T-helper 2 cell treated with Interferon-gamma antibody and Interleukin-4, amounts not matched to agents 5 μg/mL and 100 μg/mL, for 36 hours (primary cell): ENCODE measurements around the gene HDAC6.
A peak's percentile ranks its signal among the peaks of the same experiment; 100 is the strongest.

Experiments
- DNase-seq: peaks from one replicate; pipeline ENCODE4 v3.0.0; 2021; ENCODE audit warnings: low spot score
- H3K27ac Mint-ChIP-seq: one replicate; pipeline ENCODE4 v1.8.0; 2021; ENCODE audit warnings: mild to moderate bottlenecking, mixed read lengths
- H3K27me3 Mint-ChIP-seq: one replicate; pipeline ENCODE4 v1.8.0; 2021; ENCODE audit warnings: low read depth, mixed read lengths
- H3K36me3 Mint-ChIP-seq: one replicate; pipeline ENCODE4 v1.8.0; 2021; ENCODE audit warnings: low read depth, mixed read lengths
- H3K4me1 Mint-ChIP-seq: one replicate; pipeline ENCODE4 v1.8.0; 2021; ENCODE audit warnings: low read depth, mixed read lengths
- H3K4me3 Mint-ChIP-seq: one replicate; pipeline ENCODE4 v1.8.0; 2022; ENCODE audit warnings: mild to moderate bottlenecking, moderate library complexity, mixed read lengths
- H3K9me3 Mint-ChIP-seq: one replicate; pipeline ENCODE4 v1.8.0; 2021; ENCODE audit warnings: mixed read lengths

HDAC6 gene

DNA sequence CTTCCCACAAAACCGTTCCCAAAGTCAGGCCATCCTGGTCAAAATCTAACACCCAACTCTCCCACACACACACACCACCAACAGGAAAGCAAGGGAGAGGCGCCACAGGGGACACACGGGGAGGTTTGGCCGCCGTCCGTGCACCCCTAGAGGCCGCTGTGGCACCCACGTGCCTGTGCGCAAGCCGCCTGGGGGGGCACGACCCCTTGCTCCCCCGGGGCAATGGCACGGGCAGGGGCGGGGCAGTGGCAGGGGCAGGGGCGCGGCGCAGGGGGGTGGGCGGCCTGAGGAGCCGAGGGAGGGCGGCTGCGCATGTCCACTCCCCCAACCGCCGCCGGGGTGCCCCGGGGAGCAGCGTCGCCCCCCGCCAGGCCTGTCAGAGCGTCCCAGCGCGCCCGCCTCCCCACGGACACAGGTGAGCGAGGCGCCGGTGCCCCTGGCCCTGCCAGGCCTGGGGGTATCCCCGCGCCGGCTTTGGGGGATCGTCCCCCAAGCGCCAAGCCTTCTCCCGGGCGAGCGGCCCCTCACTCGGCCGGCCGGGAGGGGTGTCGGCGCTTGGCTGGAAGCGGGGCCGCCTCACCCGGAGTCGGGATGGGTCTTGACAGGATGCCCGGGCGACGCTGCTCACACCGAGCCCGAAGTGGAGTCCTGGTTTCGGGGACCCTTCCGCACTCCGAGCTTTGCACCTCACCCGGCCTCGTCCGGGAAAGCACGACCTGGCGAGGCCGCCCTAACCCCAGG is 24.4 kb downstream of the HDAC6 start, which contains the start of gene ERAS:
TSS of gene ERAS (plus strand) at position 379 of the 741 bp plus-strand sequence. CDS start 2,611 bp downstream, outside the sequence.
- no peak within 1 kb of the TSS for H3K4me3 Mint-ChIP-seq
- DNase-seq = no peak
- H3K27ac Mint-ChIP-seq = peak within 1 kb of the TSS; percentile 26
- no peaks in the 10 kb centered on the region for H3K4me1 Mint-ChIP-seq
- peaks cover 28% of the 10 kb centered on the region for H3K27me3 Mint-ChIP-seq
- H3K9me3 Mint-ChIP-seq = no peaks in the 10 kb centered on the region
- peaks cover 16% of the 10 kb centered on the region for H3K36me3 Mint-ChIP-seq

DNA sequence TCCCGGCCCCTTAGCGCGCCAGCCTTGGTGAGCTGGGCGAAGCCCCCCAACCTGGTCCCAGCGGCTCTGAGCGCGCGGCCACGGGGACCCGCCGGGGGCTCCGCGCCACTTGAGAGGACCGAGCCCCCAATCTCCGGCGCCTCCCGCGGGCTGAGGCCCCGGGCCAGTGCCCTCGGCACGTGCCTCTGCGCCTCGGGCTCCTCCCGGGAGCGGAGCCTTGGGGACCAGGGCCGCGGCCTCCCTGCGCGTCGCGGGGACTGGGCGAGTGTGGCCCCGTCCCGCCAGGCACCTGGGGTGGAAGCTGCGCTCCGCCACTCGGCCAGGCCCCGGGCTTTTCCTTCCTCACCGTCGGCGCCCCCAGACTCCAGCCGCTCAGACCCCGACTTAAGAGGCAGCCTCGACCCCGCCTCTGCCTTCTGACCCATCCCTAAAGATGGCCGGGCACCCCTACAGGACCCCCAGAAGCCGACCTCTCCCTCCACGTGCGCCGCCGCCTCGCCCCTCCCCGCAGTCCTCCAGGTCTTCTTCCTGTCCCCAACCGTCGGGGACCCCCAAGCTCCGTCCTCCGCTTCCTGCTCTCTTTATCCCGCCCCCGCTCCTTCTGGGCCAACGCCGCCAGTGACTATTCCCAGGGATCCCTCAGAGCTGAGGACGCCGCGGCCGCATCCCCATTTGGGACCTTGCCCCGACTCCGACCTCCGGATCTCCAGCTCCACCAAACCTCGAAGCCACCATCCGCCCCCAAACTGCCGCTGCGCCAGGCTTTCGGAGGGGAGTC is 25.2 kb downstream of the HDAC6 start:
- Mint-ChIP-seq H3K36me3 (peaks cover 16% of the 10 kb centered on the region), H3K27ac (peak overlapping the region; percentile 26), H3K27me3 (peaks cover 28% of the 10 kb centered on the region), H3K4me3 (no peak overlapping the region), H3K4me1 (no peaks in the 10 kb centered on the region), H3K9me3 (no peaks in the 10 kb centered on the region)
- no peak for DNase-seq

DNA sequence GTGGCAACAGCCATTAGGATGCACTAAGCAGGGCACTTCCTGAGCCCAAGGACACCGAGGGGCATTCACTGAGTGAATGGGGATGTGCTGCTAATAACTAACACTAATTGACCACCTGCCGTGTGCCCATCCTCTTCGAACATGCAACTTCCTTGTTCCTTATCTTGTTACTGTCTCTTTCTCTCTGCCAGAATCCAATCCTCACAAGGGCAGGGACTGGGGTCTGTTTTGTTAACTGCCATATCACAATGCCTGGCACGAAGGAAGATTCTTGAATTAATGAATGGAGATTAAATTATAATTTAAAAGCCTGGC is 25.7 kb downstream of the HDAC6 start:
- no peak overlapping the region for H3K4me3 Mint-ChIP-seq
- no peaks in the 10 kb centered on the region for H3K4me1 Mint-ChIP-seq
- H3K36me3 Mint-ChIP-seq = peaks cover 16% of the 10 kb centered on the region
- H3K27ac Mint-ChIP-seq = peak overlapping the region; percentile 26
- DNase-seq = no peak
- H3K27me3 Mint-ChIP-seq = peaks cover 33% of the 10 kb centered on the region
- no peaks in the 10 kb centered on the region for H3K9me3 Mint-ChIP-seq

DNA sequence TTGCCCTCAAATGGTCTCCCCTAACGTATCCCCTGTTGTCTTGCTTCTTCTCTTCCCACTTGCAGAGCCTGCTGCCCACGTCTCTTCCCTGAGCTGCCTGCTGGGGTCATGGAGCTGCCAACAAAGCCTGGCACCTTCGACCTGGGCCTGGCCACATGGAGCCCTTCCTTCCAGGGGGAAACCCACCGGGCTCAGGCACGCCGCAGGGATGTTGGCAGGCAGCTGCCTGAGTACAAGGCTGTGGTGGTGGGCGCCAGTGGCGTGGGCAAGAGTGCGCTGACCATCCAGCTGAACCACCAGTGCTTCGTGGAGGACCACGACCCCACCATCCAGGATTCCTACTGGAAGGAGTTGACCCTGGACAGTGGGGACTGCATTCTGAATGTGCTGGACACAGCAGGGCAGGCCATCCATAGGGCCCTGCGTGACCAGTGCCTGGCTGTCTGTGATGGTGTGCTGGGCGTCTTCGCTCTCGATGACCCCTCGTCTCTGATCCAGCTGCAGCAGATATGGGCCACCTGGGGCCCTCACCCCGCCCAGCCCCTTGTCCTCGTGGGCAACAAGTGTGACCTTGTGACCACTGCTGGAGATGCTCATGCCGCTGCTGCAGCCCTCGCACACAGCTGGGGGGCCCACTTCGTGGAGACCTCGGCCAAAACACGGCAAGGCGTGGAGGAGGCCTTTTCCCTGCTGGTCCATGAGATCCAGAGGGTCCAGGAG is 27.3 kb downstream of the HDAC6 start:
- DNase-seq = no peak
- H3K4me1 Mint-ChIP-seq = peaks cover under 1% of the 10 kb centered on the region
- no peaks in the 10 kb centered on the region for H3K9me3 Mint-ChIP-seq
- no peak overlapping the region for H3K27ac Mint-ChIP-seq
- H3K27me3 Mint-ChIP-seq = peaks cover 48% of the 10 kb centered on the region
- peaks cover 11% of the 10 kb centered on the region for H3K36me3 Mint-ChIP-seq
- H3K4me3 Mint-ChIP-seq = no peak overlapping the region

DNA sequence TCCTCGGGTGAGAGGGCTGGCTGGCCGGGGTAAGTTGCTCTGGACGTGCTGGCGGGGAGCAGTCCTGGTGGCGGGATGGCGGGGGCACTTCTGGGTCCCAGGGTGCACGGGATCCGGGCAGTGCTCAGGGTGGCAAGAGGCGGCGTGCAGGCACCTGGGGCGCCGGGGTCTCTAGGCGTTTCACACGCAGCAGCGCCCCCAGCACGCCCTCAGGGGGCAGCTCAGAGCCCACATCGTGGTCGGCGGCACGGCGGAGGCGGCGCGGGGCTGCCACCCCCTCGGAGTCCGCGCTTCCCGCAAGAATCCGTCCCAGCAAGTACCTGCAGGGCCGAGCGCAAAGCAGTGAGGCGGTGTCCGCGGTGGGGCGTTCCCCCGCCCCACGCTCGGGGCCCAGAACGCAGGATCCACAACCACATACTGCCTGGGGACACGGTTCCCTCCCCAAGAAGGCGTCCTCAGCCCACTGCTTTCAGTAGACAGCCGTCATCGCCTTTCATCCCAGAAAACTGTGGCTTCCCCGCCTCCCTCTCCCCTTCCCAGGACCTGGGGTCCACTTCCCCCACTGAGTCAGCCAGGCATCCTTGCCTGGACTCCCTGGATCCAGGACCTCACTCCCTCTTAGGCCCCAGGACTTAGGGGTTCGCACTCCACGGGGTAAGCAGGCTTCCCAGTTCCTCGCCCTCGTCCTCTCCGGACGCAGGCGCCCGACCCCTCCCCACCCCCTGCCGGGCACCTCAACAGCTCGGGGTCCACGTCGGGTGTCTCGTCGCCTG is 29.5 kb downstream of the HDAC6 start:
- peaks cover 9% of the 10 kb centered on the region for H3K4me1 Mint-ChIP-seq

DNA sequence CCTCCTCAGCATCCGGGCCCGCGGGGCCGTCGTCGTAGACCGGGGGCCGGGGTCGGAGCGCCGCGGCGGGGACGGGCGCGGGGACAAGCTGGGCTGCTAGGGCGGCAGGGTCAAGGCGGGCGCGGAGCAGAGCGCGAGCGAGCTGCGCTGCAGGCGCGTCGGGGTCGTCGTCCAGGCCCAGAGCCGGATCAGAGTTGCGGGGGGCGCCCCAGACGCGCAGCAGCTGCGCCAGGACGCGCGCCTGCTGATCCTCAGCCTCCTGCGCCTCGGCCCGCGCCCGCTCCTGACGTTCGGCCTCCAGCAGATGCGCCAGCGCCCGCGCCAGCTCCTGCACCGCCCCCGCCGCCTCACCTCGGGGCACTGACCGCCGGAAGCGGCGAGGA is 30.0 kb downstream of the HDAC6 start:
- peaks cover 5% of the 10 kb centered on the region for H3K36me3 Mint-ChIP-seq
- no peak overlapping the region for H3K4me3 Mint-ChIP-seq
- peaks cover 9% of the 10 kb centered on the region for H3K4me1 Mint-ChIP-seq
- peaks cover 68% of the 10 kb centered on the region for H3K27me3 Mint-ChIP-seq
- no peaks in the 10 kb centered on the region for H3K9me3 Mint-ChIP-seq
- no peak for DNase-seq
- H3K27ac Mint-ChIP-seq = no peak overlapping the region

More for the DNA sequence above, 29.5 kb downstream of the HDAC6 start:
- no peak overlapping the region for H3K4me3 Mint-ChIP-seq
- no peak overlapping the region for H3K27ac Mint-ChIP-seq
- no peaks in the 10 kb centered on the region for H3K9me3 Mint-ChIP-seq
- DNase-seq = no peak
- H3K36me3 Mint-ChIP-seq = peaks cover 5% of the 10 kb centered on the region
- H3K27me3 Mint-ChIP-seq = peaks cover 62% of the 10 kb centered on the region

DNA sequence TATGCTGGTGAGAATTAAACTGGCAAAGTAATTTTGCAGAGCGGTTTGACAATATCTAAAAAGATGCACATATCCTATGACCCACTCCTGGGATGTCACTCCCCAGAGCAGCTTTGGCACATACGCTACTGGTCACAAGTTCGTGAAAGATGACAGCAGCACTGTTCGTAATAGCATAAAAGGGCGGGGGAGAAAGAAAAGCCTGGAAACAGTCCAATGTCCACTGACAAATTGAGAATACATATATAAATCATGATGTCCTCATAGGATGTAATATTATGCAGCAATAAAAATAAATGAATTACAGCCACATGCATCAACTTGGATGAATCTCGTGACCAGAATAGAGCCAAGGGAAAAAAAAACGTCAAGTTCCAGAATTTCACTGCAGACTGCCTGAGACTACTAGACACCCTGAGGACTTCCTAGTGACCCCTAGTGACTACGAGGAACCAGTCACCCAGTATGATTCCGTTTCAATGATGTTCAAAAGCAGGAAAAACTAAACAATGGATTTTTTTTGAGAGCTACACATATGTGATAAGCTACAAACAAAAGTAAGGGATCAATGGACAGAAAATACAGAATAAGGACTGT is 31.8 kb downstream of the HDAC6 start:
- DNase-seq = no peak
- H3K27me3 Mint-ChIP-seq = peaks cover 57% of the 10 kb centered on the region

DNA sequence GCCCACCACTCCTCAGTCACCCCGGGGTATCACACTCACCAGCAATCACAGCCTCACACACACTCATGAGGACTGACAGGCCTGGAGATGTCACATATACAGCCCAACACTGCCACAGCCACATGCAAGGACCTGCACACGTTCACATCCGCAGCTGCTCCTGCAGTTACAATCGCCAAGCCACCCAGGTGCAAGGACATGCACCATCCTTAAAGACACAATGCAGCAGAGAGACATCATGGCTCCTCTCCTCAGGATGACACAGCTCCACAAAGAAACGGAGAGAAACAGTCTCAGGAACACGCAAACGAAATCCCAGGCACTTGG is 32.5 kb downstream of the HDAC6 start:
- peak overlapping the region; percentile 74 for H3K4me3 Mint-ChIP-seq
- H3K27me3 Mint-ChIP-seq = peaks cover 54% of the 10 kb centered on the region
- H3K27ac Mint-ChIP-seq = peak overlapping the region; percentile 43
- H3K9me3 Mint-ChIP-seq = no peaks in the 10 kb centered on the region
- DNase-seq = no peak
- peaks cover 9% of the 10 kb centered on the region for H3K4me1 Mint-ChIP-seq
- no peaks in the 10 kb centered on the region for H3K36me3 Mint-ChIP-seq

More for the DNA sequence above, 31.8 kb downstream of the HDAC6 start:
- H3K4me1 Mint-ChIP-seq = peaks cover 9% of the 10 kb centered on the region
- H3K4me3 Mint-ChIP-seq = no peak overlapping the region
- H3K9me3 Mint-ChIP-seq = no peaks in the 10 kb centered on the region
- no peaks in the 10 kb centered on the region for H3K36me3 Mint-ChIP-seq
- no peak overlapping the region for H3K27ac Mint-ChIP-seq

DNA sequence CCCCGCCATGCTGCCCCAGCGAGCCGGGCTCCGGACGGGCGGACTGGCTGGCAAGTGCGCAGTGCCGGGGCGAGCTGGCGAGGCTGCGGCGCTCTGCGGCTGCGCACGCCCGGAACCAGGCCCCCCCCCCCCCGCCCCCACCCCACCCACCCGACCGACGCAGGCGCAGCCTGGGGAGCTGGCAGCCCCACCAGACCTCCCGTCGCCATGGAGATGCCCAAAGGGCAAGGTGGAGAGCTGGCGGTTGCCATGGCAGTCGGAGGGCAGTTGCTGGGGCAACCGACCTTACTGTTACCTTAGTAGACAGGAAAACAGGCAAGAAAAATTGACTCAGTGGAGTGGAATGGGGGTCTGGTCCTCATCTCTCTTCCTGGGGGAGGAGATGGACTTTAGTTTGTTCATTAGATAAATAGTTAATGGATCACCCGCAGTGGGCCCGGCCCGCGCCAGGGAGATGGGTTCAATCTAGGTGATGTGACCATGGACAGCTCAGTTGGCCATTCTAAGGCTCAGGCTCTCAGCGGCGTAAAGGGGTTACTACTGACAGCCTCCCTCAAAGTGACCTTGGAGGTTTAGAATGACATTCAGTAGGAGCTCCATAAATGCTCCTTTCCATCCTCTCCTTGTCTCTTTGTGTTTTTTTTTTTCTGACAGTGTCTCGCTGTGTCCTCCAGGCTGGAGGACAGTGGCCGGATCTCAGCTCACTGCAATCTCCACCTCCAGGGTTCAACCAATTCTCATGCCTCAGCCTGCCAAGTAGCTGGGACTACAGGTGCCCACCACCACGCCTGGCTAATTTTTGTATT is 33.9 kb downstream of the HDAC6 start, which contains the start of gene PCSK1N:
TSS of gene PCSK1N (minus strand) at position 87 of the 806 bp plus-strand sequence. CDS start at position 9, 78 bp downstream.
- Mint-ChIP-seq H3K4me3 (peak within 1 kb of the TSS; percentile 74), H3K27me3 (peaks cover 48% of the 10 kb centered on the region)

DNA sequence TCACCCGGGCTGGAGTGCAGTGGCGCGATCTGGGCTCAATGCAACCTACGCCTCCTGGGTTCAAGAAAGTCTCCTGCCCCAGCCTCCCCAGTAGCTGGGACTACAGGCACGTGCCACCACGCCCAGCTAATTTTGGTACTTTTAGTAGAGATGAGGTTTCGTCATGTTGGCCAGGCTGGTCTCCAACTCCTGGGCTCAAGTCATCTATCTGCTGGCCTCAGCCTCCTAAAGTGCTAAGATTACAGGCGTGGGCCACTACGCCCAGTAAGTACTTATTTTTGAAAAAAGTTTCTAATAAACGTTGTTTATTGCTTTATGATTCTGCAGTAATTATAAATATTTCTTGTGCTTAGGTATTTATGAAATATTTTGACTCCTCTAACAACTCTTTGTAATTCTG is 37.8 kb downstream of the HDAC6 start:
- no peak overlapping the region for H3K4me3 Mint-ChIP-seq
- DNase-seq = no peak
- no peaks in the 10 kb centered on the region for H3K9me3 Mint-ChIP-seq
- H3K36me3 Mint-ChIP-seq = no peaks in the 10 kb centered on the region
- peaks cover 3% of the 10 kb centered on the region for H3K4me1 Mint-ChIP-seq
- H3K27me3 Mint-ChIP-seq = peaks cover 24% of the 10 kb centered on the region
- H3K27ac Mint-ChIP-seq = no peak overlapping the region

More for the DNA sequence above, 33.9 kb downstream of the HDAC6 start, which contains the start of gene PCSK1N:
- peak within 1 kb of the TSS; percentile 43 for H3K27ac Mint-ChIP-seq
- H3K9me3 Mint-ChIP-seq = no peaks in the 10 kb centered on the region
- DNase-seq = no peak
- no peaks in the 10 kb centered on the region for H3K36me3 Mint-ChIP-seq
- H3K4me1 Mint-ChIP-seq = peaks cover 9% of the 10 kb centered on the region

DNA sequence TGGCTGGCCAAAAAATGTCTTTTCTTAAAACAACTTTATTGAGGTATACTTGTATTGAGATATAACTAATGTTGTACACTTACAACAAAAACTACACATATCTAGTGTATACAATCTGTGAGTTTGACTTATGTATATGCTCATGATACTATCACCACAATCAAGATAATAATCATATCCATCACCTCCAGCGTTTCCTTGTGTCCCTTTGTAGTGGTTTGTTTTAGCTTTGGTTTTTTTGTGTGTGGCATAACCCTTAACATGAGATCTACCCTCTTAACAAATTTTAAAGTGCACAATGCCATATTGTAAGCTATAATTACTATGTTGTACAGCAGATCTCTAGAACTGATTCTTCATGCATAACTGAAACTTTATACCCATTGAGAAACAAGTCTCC is 47.0 kb downstream of the HDAC6 start:
- Mint-ChIP-seq H3K4me3 (no peak overlapping the region), H3K4me1 (peaks cover 5% of the 10 kb centered on the region), H3K9me3 (no peaks in the 10 kb centered on the region), H3K27ac (no peak overlapping the region), H3K36me3 (no peaks in the 10 kb centered on the region), H3K27me3 (peaks cover 6% of the 10 kb centered on the region)
- DNase-seq = no peak

DNA sequence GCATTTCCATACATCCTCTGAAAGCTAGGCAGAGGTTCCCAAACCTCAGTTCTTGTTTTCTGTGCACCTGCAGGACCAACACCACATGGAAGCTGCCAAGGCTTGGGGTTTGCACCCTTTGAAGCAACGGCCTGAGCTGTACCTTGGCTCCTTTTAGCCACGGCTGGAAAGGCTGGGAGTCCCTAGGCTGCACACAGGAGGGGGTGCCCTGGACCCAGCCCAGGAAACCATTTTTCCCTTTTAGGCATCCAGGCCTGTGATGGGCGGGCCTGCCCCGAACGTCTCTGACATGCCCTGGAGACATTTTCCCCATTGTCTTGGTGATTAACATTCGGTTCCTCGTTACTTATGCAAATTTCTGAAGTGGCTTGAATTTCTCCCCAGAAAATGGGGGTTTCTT is 51.0 kb downstream of the HDAC6 start:
- no peak overlapping the region for H3K27ac Mint-ChIP-seq
- H3K9me3 Mint-ChIP-seq = no peaks in the 10 kb centered on the region
- H3K27me3 Mint-ChIP-seq = peaks cover 24% of the 10 kb centered on the region
- peaks cover 11% of the 10 kb centered on the region for H3K4me1 Mint-ChIP-seq
- no peaks in the 10 kb centered on the region for H3K36me3 Mint-ChIP-seq
- no peak overlapping the region for H3K4me3 Mint-ChIP-seq
- no peak for DNase-seq
